ENCODE measurements around the gene LRCH4.

LRCH4 gene

DNA sequence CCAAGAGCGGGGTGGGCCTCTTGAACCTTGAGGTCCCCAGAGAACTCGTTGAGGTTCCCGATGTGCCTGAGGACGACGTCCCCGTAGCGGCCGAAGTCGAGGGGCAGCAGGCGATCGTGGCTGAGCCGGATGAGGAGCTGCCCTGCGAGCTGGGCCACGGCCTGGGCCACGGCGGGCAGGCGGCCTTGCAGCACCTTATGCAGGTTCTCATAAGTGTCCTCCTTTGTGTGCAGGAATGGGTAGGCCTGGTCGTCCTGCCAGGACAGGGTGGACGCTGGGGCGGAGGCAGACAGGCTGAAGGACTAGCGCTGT is 41.3 kb upstream of the LRCH4 start:
- no peak overlapping the region for H2AFZ ChIP-seq (ENCODE audit: low read depth, low read length)
- no peak overlapping the region for H3K27ac ChIP-seq (ENCODE audit: low read length)
- H3K79me2 ChIP-seq (ENCODE audit: low read length) = no peaks in the 10 kb centered on the region
- H3K4me1 ChIP-seq (ENCODE audit: low read length) = peaks cover 12% of the 10 kb centered on the region; the same call in 1 of the 2 replicates
- no peaks in the 10 kb centered on the region for H3K36me3 ChIP-seq (replicated peaks; ENCODE audit: low read depth, low read length)
- peak overlapping the region; percentile 88 for H3K4me3 ChIP-seq (ENCODE audit: low read length)
- peak overlapping the region; percentile 99 for H3K4me2 ChIP-seq (ENCODE audit: low read length)
- H3K27me3 ChIP-seq (ENCODE audit: low read depth, low read length) = no peaks in the 10 kb centered on the region
- no peak for TF ChIP-seq EZH2phosphoT487 (IDR thresholded peaks at IDR 0.05; ENCODE audit: low read depth)
- TF ChIP-seq, protein P1, sequence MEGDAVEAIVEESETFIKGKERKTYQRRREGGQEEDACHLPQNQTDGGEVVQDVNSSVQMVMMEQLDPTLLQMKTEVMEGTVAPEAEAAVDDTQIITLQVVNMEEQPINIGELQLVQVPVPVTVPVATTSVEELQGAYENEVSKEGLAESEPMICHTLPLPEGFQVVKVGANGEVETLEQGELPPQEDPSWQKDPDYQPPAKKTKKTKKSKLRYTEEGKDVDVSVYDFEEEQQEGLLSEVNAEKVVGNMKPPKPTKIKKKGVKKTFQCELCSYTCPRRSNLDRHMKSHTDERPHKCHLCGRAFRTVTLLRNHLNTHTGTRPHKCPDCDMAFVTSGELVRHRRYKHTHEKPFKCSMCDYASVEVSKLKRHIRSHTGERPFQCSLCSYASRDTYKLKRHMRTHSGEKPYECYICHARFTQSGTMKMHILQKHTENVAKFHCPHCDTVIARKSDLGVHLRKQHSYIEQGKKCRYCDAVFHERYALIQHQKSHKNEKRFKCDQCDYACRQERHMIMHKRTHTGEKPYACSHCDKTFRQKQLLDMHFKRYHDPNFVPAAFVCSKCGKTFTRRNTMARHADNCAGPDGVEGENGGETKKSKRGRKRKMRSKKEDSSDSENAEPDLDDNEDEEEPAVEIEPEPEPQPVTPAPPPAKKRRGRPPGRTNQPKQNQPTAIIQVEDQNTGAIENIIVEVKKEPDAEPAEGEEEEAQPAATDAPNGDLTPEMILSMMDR (IDR thresholded peaks at IDR 0.05; ENCODE audit: low read depth, low read length) = no peak
- no peaks in the 10 kb centered on the region for H3K9me3 ChIP-seq (ENCODE audit: insufficient read depth, low read length)
- no peaks in the 10 kb centered on the region for H4K20me1 ChIP-seq (ENCODE audit: insufficient read depth, low read length)
- peak overlapping the region; percentile 72; the same call in 1 of the 2 replicates for H3K9ac ChIP-seq (ENCODE audit: low read length)

DNA sequence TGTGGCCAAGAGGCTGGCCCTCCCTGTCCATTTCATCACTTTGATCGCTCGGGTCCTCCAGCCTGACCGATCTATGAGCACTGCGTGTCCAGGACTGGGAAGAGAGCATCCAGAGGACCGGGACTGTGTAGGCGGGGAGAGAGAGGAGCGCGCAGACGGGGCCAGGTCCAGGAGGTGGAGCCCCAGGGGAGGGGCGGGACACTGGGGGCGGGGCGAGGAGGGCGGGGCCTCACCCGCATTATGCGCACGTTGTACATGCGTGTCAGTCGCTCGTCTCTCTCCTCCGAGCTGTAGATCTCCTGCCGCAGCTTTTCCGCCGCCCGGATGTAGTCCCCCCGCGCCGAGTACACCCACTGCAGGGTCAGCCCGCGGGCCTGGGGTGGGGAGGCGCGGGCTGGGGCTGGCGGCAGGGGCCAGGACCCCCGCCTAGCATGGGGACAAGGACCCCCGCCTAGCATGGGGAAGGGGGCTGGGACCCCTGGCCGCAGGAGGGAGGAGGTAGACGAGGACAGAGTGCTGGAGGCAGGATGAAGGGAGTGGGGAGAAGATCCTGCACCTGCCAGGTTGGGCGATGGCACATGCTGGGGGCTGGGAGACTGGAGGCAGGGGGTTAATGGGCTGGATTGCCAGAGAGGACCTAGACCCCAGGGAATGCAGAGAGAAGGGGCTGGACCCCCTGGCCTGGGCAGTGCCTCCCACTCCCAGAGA is 40.8 kb upstream of the LRCH4 start:
- TF ChIP-seq, protein P1 (IDR thresholded peaks at IDR 0.05; ENCODE audit: low read depth, low read length) = no peak
- TF ChIP-seq EZH2phosphoT487 (IDR thresholded peaks at IDR 0.05; ENCODE audit: low read depth) = no peak
- Histone ChIP-seq H3K4me3 (ENCODE audit: low read length) (peak overlapping the region; percentile 88), H3K79me2 (ENCODE audit: low read length) (no peaks in the 10 kb centered on the region), H3K9ac (ENCODE audit: low read length) (peak overlapping the region; percentile 72), H3K36me3 (replicated peaks; ENCODE audit: low read depth, low read length) (no peaks in the 10 kb centered on the region), H3K9me3 (ENCODE audit: insufficient read depth, low read length) (no peaks in the 10 kb centered on the region), H3K27ac (ENCODE audit: low read length) (no peak overlapping the region), H3K4me1 (ENCODE audit: low read length) (peaks cover 12% of the 10 kb centered on the region; the same call in 1 of the 2 replicates), H2AFZ (ENCODE audit: low read depth, low read length) (peak overlapping the region; percentile 81), H3K27me3 (ENCODE audit: low read depth, low read length) (no peaks in the 10 kb centered on the region), H3K4me2 (ENCODE audit: low read length) (peak overlapping the region; percentile 99), H4K20me1 (ENCODE audit: insufficient read depth, low read length) (no peaks in the 10 kb centered on the region)

DNA sequence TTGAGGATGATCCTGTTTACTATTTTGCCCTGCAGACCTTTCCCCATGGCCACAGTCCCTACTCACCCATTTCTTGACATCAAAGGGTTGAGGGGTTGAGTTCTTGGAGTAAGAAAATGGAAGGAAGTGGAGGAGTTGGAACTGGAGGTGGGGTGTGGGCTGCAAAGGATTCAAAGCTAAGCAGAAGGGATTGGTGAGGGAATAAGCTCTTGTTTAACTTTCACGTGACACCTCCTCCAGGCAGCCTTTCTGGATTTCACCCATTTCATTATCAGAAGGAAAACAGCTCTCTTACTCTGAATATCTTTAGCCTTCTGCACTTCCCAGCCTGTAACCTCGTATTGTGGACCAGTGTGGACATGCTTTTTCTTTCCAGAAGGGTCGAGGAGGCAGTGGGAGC is 40.1 kb upstream of the LRCH4 start:
- H3K27ac ChIP-seq (ENCODE audit: low read length) = no peak overlapping the region
- peak overlapping the region; percentile 99 for H3K4me2 ChIP-seq (ENCODE audit: low read length)
- peak overlapping the region; percentile 42 for H3K9ac ChIP-seq (ENCODE audit: low read length)
- TF ChIP-seq, protein P1 (IDR thresholded peaks at IDR 0.05; ENCODE audit: low read depth, low read length) = no peak
- TF ChIP-seq EZH2phosphoT487 (IDR thresholded peaks at IDR 0.05; ENCODE audit: low read depth) = no peak
- H4K20me1 ChIP-seq (ENCODE audit: insufficient read depth, low read length) = no peaks in the 10 kb centered on the region
- H3K36me3 ChIP-seq (replicated peaks; ENCODE audit: low read depth, low read length) = no peaks in the 10 kb centered on the region
- peaks cover 12% of the 10 kb centered on the region; the same call in 1 of the 2 replicates for H3K4me1 ChIP-seq (ENCODE audit: low read length)
- H3K4me3 ChIP-seq (ENCODE audit: low read length) = peak overlapping the region; percentile 88
- no peaks in the 10 kb centered on the region for H3K27me3 ChIP-seq (ENCODE audit: low read depth, low read length)
- H2AFZ ChIP-seq (ENCODE audit: low read depth, low read length) = peak overlapping the region; percentile 81
- H3K9me3 ChIP-seq (ENCODE audit: insufficient read depth, low read length) = no peaks in the 10 kb centered on the region
- H3K79me2 ChIP-seq (ENCODE audit: low read length) = no peaks in the 10 kb centered on the region

DNA sequence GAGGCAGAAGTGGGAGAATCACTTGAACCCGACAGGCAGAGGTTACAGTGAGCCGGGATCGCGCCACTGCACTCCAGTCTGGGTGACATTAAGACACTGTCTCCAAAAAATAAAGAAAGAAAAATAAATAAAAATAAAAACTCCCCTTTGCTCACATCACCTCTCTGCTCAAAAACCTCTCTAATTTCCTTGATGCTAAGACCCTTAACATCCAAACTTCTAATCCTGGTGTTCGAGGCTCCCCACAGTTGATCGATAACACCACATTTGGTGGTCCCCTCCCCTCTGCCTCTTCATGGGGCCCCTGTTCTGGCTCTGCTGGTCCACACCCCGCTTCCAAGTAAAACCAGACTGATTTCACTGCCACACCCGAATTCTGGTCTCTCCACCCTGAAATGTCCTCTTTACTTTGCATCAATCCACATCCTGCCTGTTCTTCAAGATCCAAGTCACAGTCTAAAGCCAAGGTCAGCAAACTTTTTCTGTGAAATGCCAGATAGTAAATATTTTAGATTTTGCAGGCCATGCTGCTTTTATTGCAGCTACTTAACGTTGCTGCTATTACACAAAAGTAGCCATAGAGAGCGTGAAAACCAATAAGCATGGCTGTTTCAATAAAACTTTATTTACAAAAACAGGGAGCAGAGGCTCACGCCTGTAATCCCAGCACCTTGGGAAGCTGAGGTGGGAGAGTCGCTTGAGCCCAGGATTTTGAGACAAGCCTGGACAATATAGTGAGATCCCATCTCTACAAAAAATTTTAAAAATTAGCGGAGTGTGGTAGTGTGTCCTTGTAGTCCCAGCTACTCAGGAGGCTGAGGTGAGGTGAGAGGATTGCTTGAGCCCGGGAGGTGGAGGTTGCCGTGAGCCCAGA is 38.3 kb upstream of the LRCH4 start:
- TF ChIP-seq, protein P1 (IDR thresholded peaks at IDR 0.05; ENCODE audit: low read depth, low read length) = no peak
- no peak for TF ChIP-seq EZH2phosphoT487 (IDR thresholded peaks at IDR 0.05; ENCODE audit: low read depth)
- H3K79me2 ChIP-seq (ENCODE audit: low read length) = no peaks in the 10 kb centered on the region
- H3K36me3 ChIP-seq (replicated peaks; ENCODE audit: low read depth, low read length) = no peaks in the 10 kb centered on the region
- H4K20me1 ChIP-seq (ENCODE audit: insufficient read depth, low read length) = no peaks in the 10 kb centered on the region
- no peak overlapping the region for H3K4me3 ChIP-seq (ENCODE audit: low read length)
- H3K4me1 ChIP-seq (ENCODE audit: low read length) = peaks cover 12% of the 10 kb centered on the region; the same call in 1 of the 2 replicates
- no peak overlapping the region for H3K27ac ChIP-seq (ENCODE audit: low read length)
- no peak overlapping the region for H2AFZ ChIP-seq (ENCODE audit: low read depth, low read length)
- no peak overlapping the region for H3K9ac ChIP-seq (ENCODE audit: low read length)
- H3K4me2 ChIP-seq (ENCODE audit: low read length) = no peak overlapping the region
- no peaks in the 10 kb centered on the region for H3K27me3 ChIP-seq (ENCODE audit: low read depth, low read length)
- H3K9me3 ChIP-seq (ENCODE audit: insufficient read depth, low read length) = no peaks in the 10 kb centered on the region

Data from OCI-LY3 (cell line).